Fibroblast of gingiva (primary cell): ENCODE measurements around the gene TMEM89.

Source experiments
- DNase-seq: peaks from one replicate; pipeline ENCODE4 v3.0.0-alpha.2; 2011; ENCODE audit warnings: low read depth

TMEM89 gene

GRCh38 chr3:48612309-48612708, 9.3 kb downstream of the TMEM89 start:
- DNase-seq = no peak

GRCh38 chr3:48609088-48610005, 12.2 kb downstream of the TMEM89 start, which contains the start of gene UQCRC1:
TSS of gene UQCRC1 (minus strand) at chr3:48609646. CDS start at chr3:48609620, 26 bp downstream.
- peak; percentile 89 for DNase-seq

DNA sequence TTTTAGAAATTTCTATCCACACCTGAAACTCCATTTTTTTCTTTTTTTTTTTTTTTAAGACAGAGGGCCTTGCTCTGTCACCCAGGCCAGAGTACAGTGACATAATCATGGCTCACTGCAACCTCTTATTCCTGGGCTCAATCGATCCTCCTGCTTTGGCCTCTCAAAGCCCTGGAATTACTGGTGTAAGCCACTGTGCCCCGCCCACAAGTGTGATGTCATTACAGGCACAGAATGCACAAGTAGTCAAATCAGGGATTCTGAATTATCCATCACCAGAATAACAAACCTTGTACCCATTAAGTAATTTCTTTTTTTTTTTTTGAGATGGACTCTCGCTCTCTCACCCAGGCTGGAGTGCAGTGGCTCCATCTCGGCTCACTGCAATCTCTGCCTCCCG, 14.1 kb downstream of the TMEM89 start:
- DNase-seq = no peak

- peak; percentile 62 for DNase-seq
These were observed 20.0 kb downstream of the TMEM89 start for GRCh38 chr3:48601622-48601994.

- DNase-seq = no peak
These were observed 20.6 kb downstream of the TMEM89 start for GRCh38 chr3:48600711-48601621.

DNA sequence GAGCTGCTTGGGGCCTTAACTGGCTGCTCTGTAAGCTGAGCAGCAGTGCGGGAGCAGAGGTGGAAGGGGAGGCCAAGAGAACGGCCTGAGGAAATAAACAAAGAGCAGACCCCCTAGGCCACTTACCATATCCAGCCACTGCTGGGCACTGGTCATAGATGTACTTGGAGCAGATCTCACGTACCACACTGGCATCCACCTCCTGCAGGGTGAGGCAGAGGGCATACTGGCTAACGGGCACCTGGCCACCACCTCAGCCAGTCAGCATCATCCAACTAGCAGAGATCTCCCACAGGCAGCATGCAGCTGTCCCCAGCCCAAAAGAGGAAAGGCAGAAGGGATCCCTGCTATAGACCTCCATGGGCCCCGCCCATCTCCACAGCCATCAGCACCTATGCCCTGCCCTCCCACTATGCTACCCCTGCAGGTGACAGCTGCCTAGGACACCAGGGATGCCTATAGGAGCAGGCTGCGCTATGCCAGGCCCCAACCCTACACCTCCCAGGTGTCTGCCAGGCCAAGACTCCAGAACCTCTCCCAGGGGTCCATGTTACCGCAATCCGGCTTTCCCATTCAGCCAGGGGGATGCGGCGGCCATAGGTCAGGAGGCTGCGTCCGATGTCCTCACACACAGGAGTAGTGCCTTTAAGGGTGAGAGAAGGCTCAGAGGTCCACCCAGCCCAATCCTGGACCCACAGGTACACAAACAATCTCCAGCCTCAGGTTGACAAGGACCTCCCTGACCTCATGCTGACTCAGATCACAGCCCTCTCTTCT, 21.9 kb downstream of the TMEM89 start:
- no peak for DNase-seq

- DNase-seq = no peak
These were observed 22.5 kb downstream of the TMEM89 start for GRCh38 chr3:48599077-48599501.

- DNase-seq = peak; percentile 97
These were observed 23.1 kb downstream of the TMEM89 start for GRCh38 chr3:48598323-48599076.

DNA sequence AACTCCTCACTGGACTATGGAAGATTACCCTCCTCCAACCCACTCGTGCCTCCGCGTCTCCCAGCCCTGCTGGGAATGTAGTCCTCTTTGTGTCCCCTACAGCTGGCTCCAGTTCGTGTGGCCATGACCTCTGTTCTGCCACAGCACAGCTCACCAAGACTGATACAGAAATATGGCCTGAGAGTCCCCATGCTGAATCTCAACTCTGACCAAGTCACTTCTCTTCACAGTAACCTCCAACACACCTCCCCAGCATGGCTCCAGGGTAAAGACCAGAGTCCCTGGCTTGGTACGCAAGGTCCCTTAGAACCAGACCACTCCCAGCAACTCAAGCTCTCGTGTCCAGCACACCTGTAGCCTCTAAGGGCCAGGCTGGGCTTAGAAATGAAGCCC, 24.2 kb downstream of the TMEM89 start:
- DNase-seq = no peak

DNA sequence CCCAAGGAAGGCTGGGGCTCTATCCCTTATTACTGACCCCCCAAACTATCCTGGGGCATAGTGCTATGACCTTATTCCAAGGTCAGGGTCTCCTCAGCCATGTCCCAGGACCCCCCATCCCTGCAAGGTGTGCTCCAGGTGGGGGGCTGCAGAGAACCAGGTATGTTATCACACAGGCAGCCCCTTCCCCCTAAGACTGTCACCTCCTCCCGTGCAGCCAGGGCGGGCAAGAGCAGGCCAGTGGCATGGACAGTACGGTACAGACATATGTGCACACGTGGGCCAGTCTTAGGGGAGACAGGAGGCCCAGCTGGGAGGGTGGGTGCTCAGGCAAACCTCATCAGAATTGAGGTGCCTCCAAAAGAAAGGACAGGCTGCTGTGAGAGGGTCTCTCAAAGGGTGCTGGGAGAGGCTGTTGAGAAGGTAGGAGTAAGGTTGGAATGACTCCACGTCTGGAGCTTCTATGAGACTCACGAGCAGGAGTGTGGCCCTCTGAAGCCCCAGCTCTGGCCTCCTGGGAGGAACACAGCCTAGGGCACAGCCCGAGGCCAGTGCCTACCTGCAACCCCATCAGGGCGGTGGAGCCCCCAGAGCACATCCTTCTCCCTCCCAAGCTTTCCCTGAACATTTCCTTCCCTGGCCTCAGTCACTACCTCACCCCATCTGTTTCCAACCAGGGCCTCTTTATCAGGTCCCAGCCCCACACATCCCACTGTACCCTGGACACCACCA, 24.7 kb downstream of the TMEM89 start:
- no peak for DNase-seq

DNA sequence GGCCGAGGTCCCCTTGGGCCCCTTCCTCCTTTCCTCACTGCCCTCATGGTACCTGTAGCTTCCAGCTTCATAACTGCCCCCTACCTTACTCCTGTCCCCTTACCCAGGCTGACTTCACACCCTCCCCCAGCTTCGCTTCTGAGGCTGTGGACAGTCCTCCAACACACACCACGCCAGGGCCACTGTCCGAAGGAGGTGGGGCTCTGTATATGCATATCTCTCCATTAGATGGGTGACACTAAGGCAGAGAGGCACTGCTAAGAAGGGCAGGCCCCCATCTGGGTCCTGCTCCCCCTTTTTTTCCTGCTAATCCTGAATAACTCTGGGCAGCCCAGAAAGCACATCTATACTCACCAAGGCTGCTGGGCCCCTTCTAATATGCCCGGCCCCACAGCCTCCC, 25.4 kb downstream of the TMEM89 start:
- DNase-seq = no peak

- DNase-seq = peak; percentile 77
These were observed 25.9 kb downstream of the TMEM89 start for GRCh38 chr3:48595526-48596121.

GRCh38 chr3:48595075-48595525, 26.5 kb downstream of the TMEM89 start, which contains the start of gene COL7A1:
TSS of gene COL7A1 (minus strand) at chr3:48595329. CDS start at chr3:48595159, 170 bp downstream.
- DNase-seq = peak; percentile 51

GRCh38 chr3:48594417-48595049, 27.0 kb downstream of the TMEM89 start:
- peak; percentile 56 for DNase-seq

DNA sequence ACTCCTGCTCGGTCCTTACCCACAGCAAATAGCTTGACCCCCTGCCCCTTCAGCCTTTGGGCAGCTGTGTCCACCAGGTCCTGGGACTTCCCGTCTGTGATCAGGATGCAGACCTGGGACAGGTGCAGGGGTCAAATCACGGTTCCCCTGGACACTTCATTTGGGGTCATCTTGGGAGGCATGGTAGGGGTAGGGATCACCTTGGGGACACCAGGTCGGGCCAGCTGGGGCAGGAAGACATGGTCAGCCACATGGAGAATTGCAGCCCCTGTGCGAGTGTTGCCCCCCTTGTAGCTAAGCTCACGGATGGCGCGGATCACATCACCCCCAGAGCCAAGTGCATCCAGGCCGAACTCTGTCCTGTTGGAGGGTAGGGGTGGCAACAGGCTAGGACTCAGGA, 28.2 kb downstream of the TMEM89 start:
- no peak for DNase-seq

DNA sequence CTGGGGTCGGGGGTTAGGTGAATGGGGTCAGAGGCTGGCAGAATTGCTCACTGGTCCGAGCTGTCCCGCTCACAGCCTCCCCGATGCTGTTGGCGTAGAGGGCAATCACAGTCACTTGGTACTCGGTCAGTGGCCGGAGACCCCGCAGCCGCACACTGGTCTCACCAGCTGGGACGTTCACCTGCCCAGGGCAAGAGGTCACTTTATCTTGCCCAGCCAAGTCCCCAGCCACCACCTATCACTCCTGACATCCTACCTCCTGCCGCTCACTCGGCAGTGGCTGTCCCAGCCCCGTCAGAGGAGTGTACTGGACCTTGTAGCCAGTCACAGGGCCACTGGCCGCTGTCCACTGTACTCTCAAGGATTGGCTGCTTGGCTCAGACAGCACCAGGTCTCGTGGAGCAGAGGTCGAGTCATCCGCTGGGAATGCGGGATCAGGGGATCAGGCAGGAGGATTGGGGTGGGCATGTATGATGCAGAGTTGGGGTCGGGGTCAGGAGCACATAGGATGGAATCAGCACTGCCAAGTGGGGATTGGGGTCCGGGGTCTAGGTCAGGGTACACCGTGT, 29.0 kb downstream of the TMEM89 start:
- DNase-seq = no peak

DNA sequence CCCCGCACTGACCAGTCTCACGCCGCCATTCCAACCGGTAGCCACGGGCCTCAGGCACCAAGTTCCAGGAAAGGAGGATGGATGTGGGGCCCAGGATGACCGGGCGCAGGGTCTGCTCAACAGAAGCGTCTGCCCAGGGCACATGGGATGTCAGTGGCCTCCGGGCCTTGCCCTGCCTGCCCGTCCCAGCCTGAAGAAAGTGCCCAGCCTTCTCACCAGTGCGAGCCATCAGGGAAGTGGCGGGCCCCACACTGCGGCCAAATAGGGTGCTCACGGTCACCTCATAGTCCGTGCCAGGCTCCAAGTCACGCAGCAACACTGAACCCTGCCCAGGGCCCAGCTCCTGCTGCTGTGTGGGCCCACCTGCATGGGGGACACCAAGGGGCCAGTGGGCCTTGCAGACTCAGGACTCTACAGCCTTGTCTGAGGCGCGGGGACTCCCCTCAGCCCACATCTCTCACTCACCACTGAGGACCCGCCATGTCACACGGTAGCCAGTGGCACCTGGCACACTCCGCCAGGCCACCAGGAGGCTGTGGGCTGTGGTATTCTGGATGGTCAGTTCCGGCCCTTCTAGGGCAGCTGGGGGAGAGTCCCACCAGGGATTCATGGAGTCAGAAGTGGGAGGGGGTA, 29.6 kb downstream of the TMEM89 start:
- no peak for DNase-seq

GRCh38 chr3:48591436-48591835, 30.1 kb downstream of the TMEM89 start:
- DNase-seq = no peak

DNA sequence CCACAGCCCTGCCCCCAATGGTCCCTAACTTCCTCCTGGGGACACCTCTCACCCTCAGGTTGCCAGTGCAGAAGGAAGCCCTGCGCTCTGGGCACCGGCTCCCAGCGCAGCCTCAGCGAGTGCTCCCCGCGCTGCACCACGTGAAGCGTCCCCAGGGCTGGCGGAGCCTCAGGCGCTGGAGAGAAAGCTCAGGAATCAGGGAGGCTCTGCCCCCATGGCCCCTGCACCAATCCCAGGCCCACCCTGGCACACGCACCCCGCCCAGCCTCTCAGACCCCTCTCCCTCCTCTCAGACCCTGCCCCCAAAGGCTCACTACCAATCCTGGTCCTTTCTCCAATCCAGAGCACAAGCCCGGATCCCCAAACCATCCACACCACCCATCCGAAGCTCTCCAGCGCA, 33.3 kb downstream of the TMEM89 start:
- DNase-seq = no peak
